ENCODE measurements around the gene SPATA31A1.
"Not testable (repeated sequence)": the region's sequence is repeated elsewhere in the genome, so short reads cannot be mapped to it uniquely, and the experiment has no call there.

The SPATA31A1 gene

DNA sequence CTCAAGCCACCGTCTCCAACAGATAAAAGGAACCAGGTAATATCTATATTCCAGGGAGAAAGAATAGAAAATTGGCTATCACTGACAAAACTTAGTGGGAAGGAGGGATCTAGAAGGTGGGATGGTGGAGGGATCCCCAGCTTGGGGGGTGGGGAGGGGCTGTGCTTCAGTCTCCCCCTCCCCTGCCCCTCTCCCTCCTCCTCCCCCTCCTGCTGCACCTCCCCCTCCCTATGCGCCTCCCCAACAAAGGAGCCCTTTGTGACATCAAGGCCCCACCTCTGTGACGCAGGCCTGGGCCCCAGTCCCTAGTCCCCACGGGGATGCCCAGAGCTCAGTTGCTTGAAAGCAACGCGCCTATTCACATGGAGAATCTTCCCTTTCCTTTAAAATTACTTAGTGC lies at the start of gene SPATA31A1:
SPATA31A1 (plus strand) TSS at position 301 of the 400 bp plus-strand sequence; CDS start at position 363, 62 bp downstream.
- DNase-seq (ENCODE audit: low read depth); H3K4me3 ChIP-seq (ENCODE audit: low read length): not testable (repeated sequence)

- H3K4me3 ChIP-seq (ENCODE audit: low read length); DNase-seq (ENCODE audit: low read depth): not testable (repeated sequence)
These were observed 52.1 kb downstream of the SPATA31A1 start for GRCh38 chr9:39407261-39408204.

DNA sequence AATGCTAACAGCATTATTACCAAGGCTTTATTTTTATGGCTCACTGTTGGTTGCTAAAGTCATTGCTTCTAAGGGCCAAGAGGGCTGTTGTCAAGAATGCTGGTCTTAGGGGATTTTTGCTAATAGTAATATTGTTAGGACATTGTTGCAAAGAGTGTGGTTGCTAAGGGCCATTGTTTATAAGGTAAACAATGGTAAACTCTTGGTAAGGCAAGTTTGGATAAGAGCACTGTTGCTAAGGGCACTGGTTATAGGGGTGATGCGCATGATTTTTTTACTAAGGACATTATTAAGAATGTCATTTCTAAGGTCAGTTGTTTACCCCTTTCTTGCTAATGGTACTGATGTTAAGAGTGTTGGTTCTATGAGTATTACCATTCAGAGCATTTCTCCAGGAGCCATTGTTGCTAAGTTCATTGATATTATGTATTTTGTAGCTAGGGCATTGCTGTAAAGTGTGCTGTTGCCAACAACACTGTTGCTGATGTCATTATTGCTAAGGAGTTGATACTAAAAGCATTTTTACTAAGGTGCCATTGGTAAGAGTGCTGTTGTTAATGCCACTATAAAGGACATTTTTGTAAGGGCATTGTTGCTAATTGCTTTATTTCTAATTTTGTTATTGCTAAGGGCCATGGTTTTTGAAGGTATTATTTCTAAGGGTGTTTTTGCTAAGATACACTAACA lies 55.9 kb downstream of the SPATA31A1 start:
- DNase-seq (ENCODE audit: low read depth) = not testable (repeated sequence)

More for the DNA sequence above, 55.9 kb downstream of the SPATA31A1 start:
- not testable (repeated sequence) for H3K4me3 ChIP-seq (ENCODE audit: low read length)
